Measurements from ENCODE around the gene MCAM.

GRCh38 chr11:119316016-119316728 is 758 bp downstream of the MCAM start:
- TF ChIP-seq CTCF (conservative IDR thresholded peaks at IDR 0.05) (no peak), EZH2 (IDR thresholded peaks at IDR 0.05; ENCODE audit: low read depth) (peak; percentile 71; the same call in 1 of the 2 replicates)

Measured in PC-9 (cell line).